ENCODE results near the gene TUSC2.

DNA sequence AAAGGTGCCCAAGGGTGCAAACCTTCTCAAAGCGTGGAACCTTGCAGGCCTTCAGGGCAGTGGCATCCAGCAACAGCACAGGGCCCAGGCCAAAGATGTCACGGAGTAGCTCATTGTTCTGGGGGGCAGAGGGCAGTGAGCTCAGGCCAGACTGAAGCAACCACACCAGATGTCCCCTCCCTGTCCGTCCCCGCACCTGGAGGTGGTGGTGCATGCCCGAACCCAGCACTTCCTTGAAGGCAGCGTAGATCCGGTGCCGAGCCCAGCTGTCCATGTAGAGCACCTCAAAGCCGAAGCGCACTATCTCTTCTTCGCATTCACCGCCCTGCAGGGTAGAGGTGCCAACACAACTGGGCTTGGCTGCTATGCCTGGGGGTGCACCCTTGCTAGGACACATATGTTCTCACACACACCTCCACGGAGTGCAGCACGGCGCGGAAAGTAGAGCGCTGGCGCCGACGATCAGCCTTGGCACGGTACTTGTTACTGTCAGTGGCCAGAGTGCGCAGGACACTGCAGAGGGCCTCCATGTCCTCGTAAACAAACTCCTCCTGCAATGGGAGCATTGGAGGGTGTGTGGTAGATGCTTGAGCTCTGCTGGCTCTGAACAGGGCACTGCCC is 39.5 kb downstream of the TUSC2 start:
- TF ChIP-seq, protein P1, sequence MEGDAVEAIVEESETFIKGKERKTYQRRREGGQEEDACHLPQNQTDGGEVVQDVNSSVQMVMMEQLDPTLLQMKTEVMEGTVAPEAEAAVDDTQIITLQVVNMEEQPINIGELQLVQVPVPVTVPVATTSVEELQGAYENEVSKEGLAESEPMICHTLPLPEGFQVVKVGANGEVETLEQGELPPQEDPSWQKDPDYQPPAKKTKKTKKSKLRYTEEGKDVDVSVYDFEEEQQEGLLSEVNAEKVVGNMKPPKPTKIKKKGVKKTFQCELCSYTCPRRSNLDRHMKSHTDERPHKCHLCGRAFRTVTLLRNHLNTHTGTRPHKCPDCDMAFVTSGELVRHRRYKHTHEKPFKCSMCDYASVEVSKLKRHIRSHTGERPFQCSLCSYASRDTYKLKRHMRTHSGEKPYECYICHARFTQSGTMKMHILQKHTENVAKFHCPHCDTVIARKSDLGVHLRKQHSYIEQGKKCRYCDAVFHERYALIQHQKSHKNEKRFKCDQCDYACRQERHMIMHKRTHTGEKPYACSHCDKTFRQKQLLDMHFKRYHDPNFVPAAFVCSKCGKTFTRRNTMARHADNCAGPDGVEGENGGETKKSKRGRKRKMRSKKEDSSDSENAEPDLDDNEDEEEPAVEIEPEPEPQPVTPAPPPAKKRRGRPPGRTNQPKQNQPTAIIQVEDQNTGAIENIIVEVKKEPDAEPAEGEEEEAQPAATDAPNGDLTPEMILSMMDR (IDR thresholded peaks at IDR 0.05; ENCODE audit: insufficient read depth, low read length) = no peak
- TF ChIP-seq GABPA (IDR thresholded peaks at IDR 0.05; ENCODE audit: low read depth) (no peak), POLR2AphosphoS5 (IDR thresholded peaks at IDR 0.05; ENCODE audit: low read depth) (no peak)
- TF ChIP-seq, protein P2, sequence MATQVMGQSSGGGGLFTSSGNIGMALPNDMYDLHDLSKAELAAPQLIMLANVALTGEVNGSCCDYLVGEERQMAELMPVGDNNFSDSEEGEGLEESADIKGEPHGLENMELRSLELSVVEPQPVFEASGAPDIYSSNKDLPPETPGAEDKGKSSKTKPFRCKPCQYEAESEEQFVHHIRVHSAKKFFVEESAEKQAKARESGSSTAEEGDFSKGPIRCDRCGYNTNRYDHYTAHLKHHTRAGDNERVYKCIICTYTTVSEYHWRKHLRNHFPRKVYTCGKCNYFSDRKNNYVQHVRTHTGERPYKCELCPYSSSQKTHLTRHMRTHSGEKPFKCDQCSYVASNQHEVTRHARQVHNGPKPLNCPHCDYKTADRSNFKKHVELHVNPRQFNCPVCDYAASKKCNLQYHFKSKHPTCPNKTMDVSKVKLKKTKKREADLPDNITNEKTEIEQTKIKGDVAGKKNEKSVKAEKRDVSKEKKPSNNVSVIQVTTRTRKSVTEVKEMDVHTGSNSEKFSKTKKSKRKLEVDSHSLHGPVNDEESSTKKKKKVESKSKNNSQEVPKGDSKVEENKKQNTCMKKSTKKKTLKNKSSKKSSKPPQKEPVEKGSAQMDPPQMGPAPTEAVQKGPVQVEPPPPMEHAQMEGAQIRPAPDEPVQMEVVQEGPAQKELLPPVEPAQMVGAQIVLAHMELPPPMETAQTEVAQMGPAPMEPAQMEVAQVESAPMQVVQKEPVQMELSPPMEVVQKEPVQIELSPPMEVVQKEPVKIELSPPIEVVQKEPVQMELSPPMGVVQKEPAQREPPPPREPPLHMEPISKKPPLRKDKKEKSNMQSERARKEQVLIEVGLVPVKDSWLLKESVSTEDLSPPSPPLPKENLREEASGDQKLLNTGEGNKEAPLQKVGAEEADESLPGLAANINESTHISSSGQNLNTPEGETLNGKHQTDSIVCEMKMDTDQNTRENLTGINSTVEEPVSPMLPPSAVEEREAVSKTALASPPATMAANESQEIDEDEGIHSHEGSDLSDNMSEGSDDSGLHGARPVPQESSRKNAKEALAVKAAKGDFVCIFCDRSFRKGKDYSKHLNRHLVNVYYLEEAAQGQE (IDR thresholded peaks at IDR 0.05; ENCODE audit: insufficient replicate concordance, low read depth) = no peak

All from HL-60 (cell line).